Fibroblast of gingiva (primary cell): Measurements from ENCODE around the gene ACOX2.
"Not testable (repeated sequence)": the region's sequence is repeated elsewhere in the genome, so short reads cannot be mapped to it uniquely, and the experiment has no call there.

Experiments used
- DNase-seq: peaks from one replicate; pipeline ENCODE4 v3.0.0-alpha.2; 2011; ENCODE audit warnings: low read depth

The ACOX2 gene

DNA sequence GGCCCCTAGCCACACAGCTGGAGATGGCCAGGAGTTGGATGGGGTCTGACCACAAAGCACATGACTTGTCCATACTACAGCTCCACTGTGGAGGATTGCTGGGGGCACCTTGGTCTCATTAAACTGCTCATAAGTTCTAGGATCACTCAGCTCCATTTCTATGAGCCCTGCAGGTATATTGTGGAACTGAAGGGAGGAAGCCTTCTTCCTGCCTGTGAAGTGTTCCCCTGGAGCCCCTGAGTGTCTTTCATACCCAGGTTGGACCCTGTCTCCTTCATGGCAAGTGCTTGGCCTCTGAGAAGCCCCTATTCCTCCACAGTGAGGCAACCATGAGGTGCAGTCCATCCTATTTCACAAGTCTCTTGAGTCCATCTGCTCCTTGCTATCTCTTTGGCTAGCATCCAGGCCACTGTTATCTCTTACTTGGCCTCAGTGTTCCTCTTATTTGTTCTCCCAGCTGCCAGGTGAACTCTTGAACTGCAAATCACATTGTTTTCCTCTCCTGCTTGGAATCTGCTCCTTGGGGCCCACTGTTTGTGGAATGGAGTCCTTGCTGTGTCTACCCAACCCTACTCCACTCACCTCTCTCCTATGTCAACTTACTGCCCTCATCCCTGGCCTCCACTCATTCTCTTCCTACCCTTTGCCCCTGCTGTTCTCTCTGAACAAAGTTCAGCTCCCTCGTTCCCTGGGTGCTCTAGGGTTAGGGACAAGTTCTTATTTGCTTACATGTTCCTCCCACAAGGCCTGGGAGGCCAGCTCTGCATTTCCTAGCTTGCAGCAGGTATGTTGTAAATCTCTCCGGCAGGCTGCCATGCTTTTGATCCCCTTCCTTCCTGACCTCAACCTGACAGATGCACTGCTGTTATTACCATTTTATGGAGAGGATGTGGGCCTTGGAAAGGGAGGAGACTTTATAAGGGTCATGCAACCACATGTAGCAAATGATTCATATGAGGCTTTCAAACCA, 1.2 kb downstream of the ACOX2 start:
- no peak for DNase-seq

GRCh38 chr3:58534592-58535494, 2.1 kb downstream of the ACOX2 start:
- no peak for DNase-seq

DNA sequence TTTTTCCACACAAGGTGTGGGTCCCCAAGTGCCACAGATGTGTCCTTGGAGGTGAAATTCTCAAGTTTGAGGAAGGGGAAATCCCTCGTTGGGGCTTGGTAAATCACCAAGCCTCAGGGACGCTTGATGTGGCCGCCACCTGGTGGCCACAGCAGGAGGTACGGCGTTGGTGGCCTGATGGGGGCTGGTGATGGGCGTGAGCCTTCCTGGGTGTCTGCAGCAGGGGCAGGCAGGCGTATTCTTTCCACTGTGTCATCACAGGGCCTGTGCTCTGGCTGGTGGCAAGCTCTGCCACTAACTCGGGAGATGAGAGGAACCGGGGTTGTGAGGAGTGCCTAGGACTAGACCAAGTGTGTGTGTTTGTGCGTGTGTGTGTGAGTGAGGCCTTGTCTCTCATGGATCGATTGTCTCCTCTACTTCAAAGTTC, 4.2 kb downstream of the ACOX2 start:
- DNase-seq: peak; percentile 68

DNA sequence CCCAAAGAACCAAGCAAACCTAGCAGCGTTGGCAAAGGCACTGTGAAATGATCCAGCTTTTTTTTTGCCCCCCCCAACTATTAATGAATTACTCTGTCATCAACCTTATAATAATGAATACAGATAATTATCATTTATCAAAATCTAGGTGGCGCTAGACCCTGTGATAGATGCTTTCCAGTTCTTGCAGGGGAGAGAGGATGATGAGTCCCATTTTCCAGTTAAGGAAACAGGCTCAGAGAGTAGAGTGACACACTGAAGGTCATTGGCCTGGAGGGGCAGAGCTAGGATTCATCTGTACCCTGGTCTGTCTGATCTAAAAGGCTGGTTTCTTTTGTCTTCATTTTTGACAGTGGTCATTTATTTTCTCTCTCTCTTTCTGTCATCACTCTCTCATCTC, 5.0 kb downstream of the ACOX2 start:
- no peak for DNase-seq

DNA sequence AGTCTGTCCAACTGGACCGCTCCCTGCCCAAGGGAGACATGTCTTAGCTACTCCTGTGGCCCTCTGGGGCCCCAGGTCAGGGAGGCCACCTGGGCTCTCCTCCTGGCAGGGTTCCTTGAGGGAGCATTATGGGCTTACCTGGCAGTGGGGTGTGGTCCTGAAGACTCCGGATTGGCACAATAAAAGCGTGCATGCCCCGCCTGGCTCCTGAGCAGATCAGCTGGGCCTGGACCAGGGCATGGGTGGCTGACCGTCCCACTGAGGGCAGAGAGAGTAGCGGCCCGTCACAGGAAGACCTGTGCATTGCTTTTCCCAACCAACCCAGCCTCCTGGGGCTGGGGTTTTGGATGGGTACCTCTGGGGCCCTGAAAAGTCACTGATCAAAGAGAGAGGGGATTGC, 5.4 kb downstream of the ACOX2 start:
- no peak for DNase-seq

- DNase-seq: no peak
Observed at GRCh38 chr3:58530354-58530865, 6.6 kb downstream of the ACOX2 start.

DNA sequence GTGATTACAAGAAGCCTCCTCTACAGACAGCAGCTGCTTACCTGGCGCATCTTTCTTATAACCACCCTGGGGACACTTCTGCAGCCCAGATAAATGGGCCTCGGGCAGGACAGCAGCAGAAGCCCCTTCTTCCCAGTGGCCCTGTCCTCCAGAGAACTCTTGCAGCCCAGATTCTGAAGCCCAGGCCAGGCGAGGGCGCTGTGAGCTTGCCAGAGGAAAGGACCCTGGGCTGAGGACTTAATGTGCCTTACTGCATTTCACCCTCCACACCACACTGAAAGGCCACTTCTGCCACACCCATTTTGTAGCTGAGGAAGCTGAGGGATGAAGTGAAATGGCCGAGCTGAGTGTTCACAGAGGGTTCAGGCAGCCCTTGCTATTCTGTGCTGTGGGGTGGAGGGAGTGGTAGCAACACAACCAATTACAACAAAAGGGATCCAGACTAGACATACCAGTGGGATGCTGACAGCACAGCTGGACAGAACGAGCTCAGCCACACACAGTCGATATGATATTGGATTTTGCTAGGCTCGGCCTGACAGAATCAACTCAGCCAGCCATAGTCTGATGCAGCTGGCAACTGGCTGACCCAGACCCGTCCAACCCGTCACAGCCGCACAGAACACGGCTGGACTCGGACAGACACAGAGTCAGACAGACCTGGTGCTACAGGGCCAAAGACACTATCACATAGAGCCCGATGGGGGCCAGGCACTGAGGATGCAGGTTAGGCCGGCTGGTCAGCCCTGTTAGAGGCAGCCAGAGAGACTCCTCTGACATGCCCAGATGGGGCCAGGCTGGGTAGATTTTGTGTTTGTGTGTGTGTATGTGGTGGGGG, 7.3 kb downstream of the ACOX2 start:
- peak; percentile 23 for DNase-seq

- peak; percentile 40 for DNase-seq
Observed at GRCh38 chr3:58528629-58529028, 8.4 kb downstream of the ACOX2 start.

DNA sequence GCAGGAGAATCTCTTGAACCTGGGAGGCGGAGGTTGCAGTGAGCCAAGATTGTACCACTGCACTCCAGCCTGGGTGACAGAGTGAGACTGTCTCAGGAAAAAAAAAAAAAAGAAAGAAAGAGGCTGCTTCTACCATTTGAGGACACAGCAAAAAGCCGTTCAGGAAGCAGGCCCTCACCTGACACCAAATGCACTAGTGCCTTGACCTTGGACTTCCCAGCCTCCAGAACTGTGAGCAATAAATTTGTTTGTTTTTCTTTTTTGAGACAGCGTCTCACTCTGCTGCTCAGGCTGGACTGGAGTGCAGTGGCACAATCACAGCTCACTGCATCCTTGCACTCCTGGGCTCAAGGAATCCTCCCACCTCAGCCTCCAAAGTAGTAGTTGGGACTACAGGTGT, 9.6 kb downstream of the ACOX2 start:
- DNase-seq: not testable (repeated sequence)

DNA sequence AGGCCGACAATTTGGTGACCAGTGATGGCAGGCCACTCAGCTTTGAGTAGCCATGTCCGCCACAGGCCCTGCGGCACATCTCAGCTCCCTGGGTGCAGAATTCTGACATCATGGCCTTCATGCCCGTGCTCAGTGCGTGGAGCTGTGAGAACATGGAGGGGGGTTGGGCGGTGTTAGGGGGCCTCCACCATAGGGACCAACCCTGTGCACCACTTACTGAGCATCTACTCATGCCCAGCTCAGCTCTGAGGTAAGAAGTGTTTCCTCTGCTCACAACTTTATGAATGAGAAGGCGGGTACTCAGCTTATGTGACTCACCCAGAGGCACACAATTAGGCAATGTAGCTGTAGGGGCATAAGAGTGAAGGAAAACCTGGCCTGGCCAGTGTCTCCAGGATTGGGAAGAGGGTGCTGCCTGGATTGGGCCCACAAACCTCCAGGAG, 10.5 kb downstream of the ACOX2 start:
- peak; percentile 87 for DNase-seq

GRCh38 chr3:58524326-58524888, 12.6 kb downstream of the ACOX2 start:
- DNase-seq: no peak

GRCh38 chr3:58522759-58523425, 14.1 kb downstream of the ACOX2 start:
- no peak for DNase-seq

- no peak for DNase-seq
Observed at GRCh38 chr3:58521917-58522631, 14.9 kb downstream of the ACOX2 start.

DNA sequence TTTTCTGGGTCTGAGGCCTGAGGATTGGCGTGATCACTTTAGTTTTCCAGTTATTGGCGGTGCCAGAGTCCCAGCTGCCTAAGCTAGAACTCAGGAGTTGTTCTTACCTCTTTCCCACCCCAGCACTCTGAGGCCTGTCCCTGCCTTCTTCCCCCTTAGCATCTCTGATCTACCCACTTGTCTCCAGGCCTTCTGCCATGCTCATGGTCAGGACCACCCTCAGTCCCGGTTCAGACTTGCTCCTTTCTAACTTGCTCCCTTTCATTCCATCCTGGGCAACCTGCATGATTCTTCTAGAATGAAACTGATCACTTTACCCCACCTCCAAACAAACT, 15.7 kb downstream of the ACOX2 start:
- DNase-seq: no peak

- no peak for DNase-seq
Observed at GRCh38 chr3:58520403-58521335, 16.3 kb downstream of the ACOX2 start.

DNA sequence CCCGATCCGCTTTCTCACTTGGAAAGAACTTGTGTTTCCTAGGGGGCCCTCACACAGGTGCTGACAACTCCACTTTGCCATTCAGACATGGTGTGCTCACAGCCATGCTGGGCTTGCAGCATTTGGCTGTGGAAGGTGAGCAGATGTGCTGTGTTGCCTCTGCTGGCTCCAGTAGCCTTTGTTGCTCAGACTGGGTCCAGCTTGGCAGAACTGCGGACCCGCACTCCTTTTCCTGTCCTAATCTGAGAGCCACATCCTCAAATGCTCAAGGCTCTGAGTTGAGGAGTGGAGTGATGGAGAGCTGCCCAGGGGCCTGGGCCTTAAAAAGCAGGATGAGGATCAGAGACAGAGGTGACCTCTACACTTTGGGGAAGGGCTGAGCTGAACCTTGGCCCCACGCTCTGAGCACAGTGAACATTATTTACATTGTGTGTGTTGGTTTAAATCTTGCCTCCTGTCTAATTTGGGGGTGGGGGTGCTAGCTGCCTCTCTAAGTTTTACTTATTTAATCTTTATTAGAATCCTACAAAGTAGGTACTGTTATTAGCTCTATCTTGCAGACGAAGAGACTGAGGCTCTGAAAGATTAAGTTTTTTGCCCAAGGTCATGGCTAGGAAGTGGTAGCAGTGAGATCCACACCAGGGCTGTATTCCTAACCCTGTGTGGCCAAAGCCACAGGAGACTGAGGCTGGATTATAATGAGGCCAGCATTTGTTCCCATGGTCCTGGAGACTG, 17.2 kb downstream of the ACOX2 start:
- no peak for DNase-seq

DNA sequence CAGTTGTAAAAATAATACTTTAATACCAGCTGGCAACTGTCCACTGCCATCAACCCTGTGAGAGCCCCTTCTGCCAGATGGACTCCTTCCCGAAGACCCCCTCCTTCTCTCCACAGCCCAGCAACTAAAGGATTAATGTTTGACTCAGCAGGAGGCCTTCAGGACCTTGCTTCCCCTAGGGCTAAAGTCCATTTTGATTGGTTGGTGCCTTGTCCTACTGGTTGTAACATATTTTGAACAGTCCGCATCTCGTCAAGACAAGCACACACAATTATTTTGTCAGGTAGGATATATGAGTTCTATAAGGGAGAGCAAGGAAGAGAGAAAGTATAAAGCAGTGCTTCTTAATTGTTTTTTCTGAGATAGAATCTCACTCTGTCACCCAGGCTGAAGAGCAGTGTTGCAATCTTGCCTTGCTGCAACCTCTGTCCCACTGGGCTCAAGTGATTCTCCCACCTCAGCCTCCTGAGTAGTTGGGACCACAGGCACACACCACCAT, 18.6 kb downstream of the ACOX2 start:
- DNase-seq: no peak

GRCh38 chr3:58514405-58514804, 22.6 kb downstream of the ACOX2 start:
- no peak for DNase-seq
